Measurements from ENCODE around the gene NRXN3.

DNA sequence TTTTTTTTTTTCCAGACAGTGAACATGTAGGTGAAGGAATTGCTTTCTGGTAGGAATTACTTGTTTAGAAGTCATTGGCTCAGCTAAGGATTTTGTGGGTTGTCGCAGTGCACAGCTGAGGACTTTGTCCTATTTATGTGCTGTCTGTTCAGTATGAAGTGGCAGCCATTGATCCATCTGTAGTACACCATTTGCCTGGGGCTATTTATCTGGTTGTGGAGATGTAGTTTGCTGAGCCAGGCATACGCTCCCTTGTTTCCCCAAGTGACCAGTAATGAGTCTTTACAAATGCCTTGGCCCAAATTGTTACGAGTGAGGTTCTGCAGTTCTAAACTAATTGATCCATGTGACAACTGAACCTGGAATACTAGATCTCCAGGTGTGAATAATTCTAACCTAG, 140.1 kb downstream of the NRXN3 start:
- TF ChIP-seq, protein P1, sequence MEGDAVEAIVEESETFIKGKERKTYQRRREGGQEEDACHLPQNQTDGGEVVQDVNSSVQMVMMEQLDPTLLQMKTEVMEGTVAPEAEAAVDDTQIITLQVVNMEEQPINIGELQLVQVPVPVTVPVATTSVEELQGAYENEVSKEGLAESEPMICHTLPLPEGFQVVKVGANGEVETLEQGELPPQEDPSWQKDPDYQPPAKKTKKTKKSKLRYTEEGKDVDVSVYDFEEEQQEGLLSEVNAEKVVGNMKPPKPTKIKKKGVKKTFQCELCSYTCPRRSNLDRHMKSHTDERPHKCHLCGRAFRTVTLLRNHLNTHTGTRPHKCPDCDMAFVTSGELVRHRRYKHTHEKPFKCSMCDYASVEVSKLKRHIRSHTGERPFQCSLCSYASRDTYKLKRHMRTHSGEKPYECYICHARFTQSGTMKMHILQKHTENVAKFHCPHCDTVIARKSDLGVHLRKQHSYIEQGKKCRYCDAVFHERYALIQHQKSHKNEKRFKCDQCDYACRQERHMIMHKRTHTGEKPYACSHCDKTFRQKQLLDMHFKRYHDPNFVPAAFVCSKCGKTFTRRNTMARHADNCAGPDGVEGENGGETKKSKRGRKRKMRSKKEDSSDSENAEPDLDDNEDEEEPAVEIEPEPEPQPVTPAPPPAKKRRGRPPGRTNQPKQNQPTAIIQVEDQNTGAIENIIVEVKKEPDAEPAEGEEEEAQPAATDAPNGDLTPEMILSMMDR (IDR thresholded peaks at IDR 0.05) = no peak
- no peak for TF ChIP-seq EZH2 (IDR thresholded peaks at IDR 0.05; ENCODE audit: borderline replicate concordance, insufficient read depth, low read depth, low read length, poor library complexity, severe bottlenecking)
